ENCODE results near the gene ZFPM1.

The ZFPM1 gene

GRCh38 chr16:88524973-88525662, 72.0 kb downstream of the ZFPM1 start:
- Mint-ChIP-seq H3K4me1 (peaks cover 3% of the 10 kb centered on the region), H3K27me3 (no peaks in the 10 kb centered on the region), H3K4me3 (no peak overlapping the region), H3K36me3 (no peaks in the 10 kb centered on the region), H3K9me3 (no peaks in the 10 kb centered on the region), H3K27ac (peak overlapping the region; percentile 28)
- CTCF ChIA-PET: no interaction called here
- no peak for DNase-seq

GRCh38 chr16:88525663-88525990, 72.5 kb downstream of the ZFPM1 start:
- no peak overlapping the region for H3K27ac Mint-ChIP-seq
- CTCF ChIA-PET: no interaction called here

GRCh38 chr16:88526008-88526905, 73.2 kb downstream of the ZFPM1 start:
- H3K27ac Mint-ChIP-seq: no peak overlapping the region
- DNase-seq: no peak
- H3K27me3 Mint-ChIP-seq: no peaks in the 10 kb centered on the region
- no peaks in the 10 kb centered on the region for H3K9me3 Mint-ChIP-seq
- no peak overlapping the region for H3K4me3 Mint-ChIP-seq
- H3K4me1 Mint-ChIP-seq: peaks cover 3% of the 10 kb centered on the region
- CTCF ChIA-PET: no interaction called here
- no peaks in the 10 kb centered on the region for H3K36me3 Mint-ChIP-seq

More at GRCh38 chr16:88525663-88525990, 72.5 kb downstream of the ZFPM1 start:
- no peaks in the 10 kb centered on the region for H3K9me3 Mint-ChIP-seq
- H3K27me3 Mint-ChIP-seq: no peaks in the 10 kb centered on the region
- H3K4me1 Mint-ChIP-seq: peaks cover 3% of the 10 kb centered on the region
- no peak overlapping the region for H3K4me3 Mint-ChIP-seq
- no peak for DNase-seq
- H3K36me3 Mint-ChIP-seq: no peaks in the 10 kb centered on the region

- Mint-ChIP-seq H3K9me3 (no peaks in the 10 kb centered on the region), H3K27ac (no peak overlapping the region), H3K36me3 (no peaks in the 10 kb centered on the region), H3K4me3 (no peak overlapping the region), H3K4me1 (peaks cover 3% of the 10 kb centered on the region), H3K27me3 (no peaks in the 10 kb centered on the region)
- CTCF ChIA-PET: no interaction called here
- no peak for DNase-seq
These were observed 73.8 kb downstream of the ZFPM1 start for GRCh38 chr16:88526906-88527185.

- Mint-ChIP-seq H3K4me3 (no peak overlapping the region), H3K4me1 (peaks cover 3% of the 10 kb centered on the region), H3K36me3 (no peaks in the 10 kb centered on the region), H3K27ac (no peak overlapping the region), H3K9me3 (no peaks in the 10 kb centered on the region), H3K27me3 (no peaks in the 10 kb centered on the region)
- peak; percentile 70 for DNase-seq
- CTCF ChIA-PET: no interaction called here
These were observed 74.3 kb downstream of the ZFPM1 start for GRCh38 chr16:88527186-88527936.

- H3K36me3 Mint-ChIP-seq: no peaks in the 10 kb centered on the region
- CTCF ChIA-PET: no interaction called here
- no peak overlapping the region for H3K4me3 Mint-ChIP-seq
- no peak for DNase-seq
- no peaks in the 10 kb centered on the region for H3K9me3 Mint-ChIP-seq
- H3K27ac Mint-ChIP-seq: no peak overlapping the region
- H3K27me3 Mint-ChIP-seq: no peaks in the 10 kb centered on the region
- peaks cover 3% of the 10 kb centered on the region for H3K4me1 Mint-ChIP-seq
These were observed 75.1 kb downstream of the ZFPM1 start for GRCh38 chr16:88527937-88528743.

- CTCF ChIA-PET: no interaction called here
- H3K4me1 Mint-ChIP-seq: peaks cover 3% of the 10 kb centered on the region
These were observed 75.8 kb downstream of the ZFPM1 start for GRCh38 chr16:88528902-88529318.

GRCh38 chr16:88529596-88529995, 76.5 kb downstream of the ZFPM1 start:
- CTCF ChIA-PET: interaction anchor here (1.5 kb wide), 1 partner anchor 34 kb away, joined by 3 read pairs; no protein-coding TSS in a partner anchor
- no peaks in the 10 kb centered on the region for H3K27me3 Mint-ChIP-seq
- no peak for DNase-seq
- no peak overlapping the region for H3K4me3 Mint-ChIP-seq
- H3K9me3 Mint-ChIP-seq: no peaks in the 10 kb centered on the region
- no peak overlapping the region for H3K27ac Mint-ChIP-seq
- H3K4me1 Mint-ChIP-seq: peaks cover 3% of the 10 kb centered on the region
- no peaks in the 10 kb centered on the region for H3K36me3 Mint-ChIP-seq

More at GRCh38 chr16:88528902-88529318, 75.8 kb downstream of the ZFPM1 start:
- Mint-ChIP-seq H3K27me3 (no peaks in the 10 kb centered on the region), H3K4me3 (no peak overlapping the region), H3K9me3 (no peaks in the 10 kb centered on the region), H3K27ac (no peak overlapping the region), H3K36me3 (no peaks in the 10 kb centered on the region)
- DNase-seq: no peak

GRCh38 chr16:88530051-88530857, 77.2 kb downstream of the ZFPM1 start:
- H3K4me3 Mint-ChIP-seq: no peak overlapping the region
- CTCF ChIA-PET: interaction anchor here (1.5 kb wide), 1 partner anchor 33 kb away, joined by 3 read pairs; no protein-coding TSS in a partner anchor
- H3K9me3 Mint-ChIP-seq: no peaks in the 10 kb centered on the region
- H3K4me1 Mint-ChIP-seq: peaks cover 2% of the 10 kb centered on the region
- H3K27ac Mint-ChIP-seq: no peak overlapping the region
- H3K27me3 Mint-ChIP-seq: no peaks in the 10 kb centered on the region
- H3K36me3 Mint-ChIP-seq: no peaks in the 10 kb centered on the region
- DNase-seq: no peak

- H3K36me3 Mint-ChIP-seq: peaks cover under 1% of the 10 kb centered on the region
- CTCF ChIA-PET: interaction anchor here (1.5 kb wide), 1 partner anchor 33 kb away, joined by 3 read pairs; no protein-coding TSS in a partner anchor
- H3K9me3 Mint-ChIP-seq: no peaks in the 10 kb centered on the region
- DNase-seq: no peak
- H3K27ac Mint-ChIP-seq: no peak overlapping the region
- H3K4me3 Mint-ChIP-seq: no peak overlapping the region
- peaks cover 2% of the 10 kb centered on the region for H3K4me1 Mint-ChIP-seq
- no peaks in the 10 kb centered on the region for H3K27me3 Mint-ChIP-seq
These were observed 77.8 kb downstream of the ZFPM1 start for GRCh38 chr16:88530858-88531203.

- CTCF ChIA-PET: no interaction called here
- Mint-ChIP-seq H3K27ac (no peak overlapping the region), H3K36me3 (peaks cover 2% of the 10 kb centered on the region), H3K27me3 (no peaks in the 10 kb centered on the region), H3K4me3 (no peak overlapping the region), H3K9me3 (no peaks in the 10 kb centered on the region), H3K4me1 (peaks cover 4% of the 10 kb centered on the region)
- no peak for DNase-seq
These were observed 78.3 kb downstream of the ZFPM1 start for GRCh38 chr16:88531346-88531745.

- Mint-ChIP-seq H3K27ac (peak overlapping the region; percentile 19), H3K27me3 (no peaks in the 10 kb centered on the region), H3K4me1 (peaks cover 4% of the 10 kb centered on the region), H3K4me3 (no peak overlapping the region), H3K36me3 (peaks cover 2% of the 10 kb centered on the region), H3K9me3 (no peaks in the 10 kb centered on the region)
- CTCF ChIA-PET: no interaction called here
- no peak for DNase-seq
These were observed 78.9 kb downstream of the ZFPM1 start for GRCh38 chr16:88531931-88532433.
